Hepatocyte (in vitro differentiated cells): Measurements from ENCODE around the gene MST1R.

Experiments used
- EZH2 ChIP-seq: fragments of 200-600 bp; sonication (generic); IDR thresholded peaks from 2 replicates; pipeline ENCODE4 v1.6.1; 2016; ENCODE audit warnings: antibody characterized with exemption, mild to moderate bottlenecking, borderline replicate concordance
- EZH2phosphoT487 ChIP-seq: fragments of 200-600 bp; sonication (generic); IDR thresholded peaks from one replicate; pipeline ENCODE4 v1.6.1; 2018; ENCODE audit warnings: antibody characterized with exemption, mild to moderate bottlenecking, low read depth, moderate library complexity; ENCODE audit not compliant: unreplicated experiment, severe bottlenecking
- TF ChIP-seq, protein P1 (sequence below): fragments of 200-600 bp; sonication (generic); IDR thresholded peaks from 2 replicates; pipeline ENCODE4 v1.5.1; 2016; ENCODE audit warnings: antibody characterized with exemption, mild to moderate bottlenecking; ENCODE audit not compliant: poor library complexity

DNA sequence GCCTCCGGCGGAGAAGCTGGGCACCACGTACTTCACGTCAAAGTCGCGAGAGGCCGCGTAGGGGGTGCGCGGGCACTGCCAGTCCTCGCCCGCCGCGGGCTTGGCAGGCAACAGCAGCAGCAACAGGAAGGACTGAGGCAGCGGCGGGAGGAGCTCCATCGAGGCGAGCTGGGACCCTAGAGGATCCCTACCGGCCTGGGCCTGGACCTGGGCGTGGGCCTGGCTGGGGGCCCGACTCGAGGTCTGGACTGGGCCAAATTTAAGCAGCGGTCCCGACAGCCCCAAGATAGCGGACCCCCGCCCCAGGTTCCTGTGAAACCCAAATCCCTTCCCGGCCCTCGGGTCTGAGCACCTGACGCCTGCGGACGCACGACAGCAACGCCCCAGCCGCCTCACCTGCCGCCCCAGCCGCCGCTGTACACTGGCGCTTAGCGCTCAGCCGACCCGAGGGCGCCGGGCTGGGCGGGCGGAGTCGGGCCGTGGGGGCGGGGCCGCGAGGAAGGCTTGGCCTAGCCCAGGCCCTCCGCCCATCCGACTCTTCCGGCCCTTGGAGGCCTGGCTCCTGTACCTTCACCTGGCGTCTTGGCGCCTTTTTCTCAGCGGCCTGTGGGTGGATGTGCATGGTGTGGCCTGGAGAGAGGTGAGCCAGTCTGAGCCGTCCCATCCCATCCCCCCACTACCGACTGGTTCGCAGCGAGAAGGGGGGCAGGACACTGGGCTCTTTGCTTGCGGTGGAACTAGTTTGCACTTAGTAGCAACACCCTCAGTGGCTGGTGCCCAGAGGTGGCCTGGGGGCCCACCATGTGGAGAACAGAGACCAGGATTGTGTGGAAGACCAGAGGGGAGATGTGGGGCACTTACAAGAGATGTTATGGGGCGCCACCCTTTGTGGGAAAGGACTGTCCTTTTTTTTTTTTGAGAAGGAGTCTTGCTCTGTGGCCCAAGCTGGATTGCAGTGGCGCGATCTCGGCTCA is at the start of gene MST1R:
- TF ChIP-seq, protein P1, sequence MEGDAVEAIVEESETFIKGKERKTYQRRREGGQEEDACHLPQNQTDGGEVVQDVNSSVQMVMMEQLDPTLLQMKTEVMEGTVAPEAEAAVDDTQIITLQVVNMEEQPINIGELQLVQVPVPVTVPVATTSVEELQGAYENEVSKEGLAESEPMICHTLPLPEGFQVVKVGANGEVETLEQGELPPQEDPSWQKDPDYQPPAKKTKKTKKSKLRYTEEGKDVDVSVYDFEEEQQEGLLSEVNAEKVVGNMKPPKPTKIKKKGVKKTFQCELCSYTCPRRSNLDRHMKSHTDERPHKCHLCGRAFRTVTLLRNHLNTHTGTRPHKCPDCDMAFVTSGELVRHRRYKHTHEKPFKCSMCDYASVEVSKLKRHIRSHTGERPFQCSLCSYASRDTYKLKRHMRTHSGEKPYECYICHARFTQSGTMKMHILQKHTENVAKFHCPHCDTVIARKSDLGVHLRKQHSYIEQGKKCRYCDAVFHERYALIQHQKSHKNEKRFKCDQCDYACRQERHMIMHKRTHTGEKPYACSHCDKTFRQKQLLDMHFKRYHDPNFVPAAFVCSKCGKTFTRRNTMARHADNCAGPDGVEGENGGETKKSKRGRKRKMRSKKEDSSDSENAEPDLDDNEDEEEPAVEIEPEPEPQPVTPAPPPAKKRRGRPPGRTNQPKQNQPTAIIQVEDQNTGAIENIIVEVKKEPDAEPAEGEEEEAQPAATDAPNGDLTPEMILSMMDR, result no peak
- TF ChIP-seq EZH2 (no peak), EZH2phosphoT487 (no peak)
